GM18508 (cell line): Measurements from ENCODE around the gene TEX101.
"Not testable (repeated sequence)": the region's sequence is repeated elsewhere in the genome, so short reads cannot be mapped to it uniquely, and the experiment has no call there.

Experiments used
- ATAC-seq: cut with Tn5 transposase; IDR thresholded peaks from one replicate; pipeline ENCODE4 v1.9.1; 2021; ENCODE audit warnings: moderate number of reproducible peaks; ENCODE audit not compliant: insufficient read depth, unreplicated experiment

TEX101 gene

GRCh38 chr19:43414554-43414953 lies at the start of gene TEX101:
TEX101 (plus strand) TSS chr19:43414890; CDS start chr19:43415920, 1,030 bp downstream.
- no peak for ATAC-seq

- not testable (repeated sequence) for ATAC-seq
Measured at GRCh38 chr19:43365677-43366076, 49.0 kb upstream of the TEX101 start.

- ATAC-seq, result no peak
Measured at GRCh38 chr19:43367822-43368221, 46.9 kb upstream of the TEX101 start.

- not testable (repeated sequence) for ATAC-seq
Measured at GRCh38 chr19:43368897-43369296, 45.8 kb upstream of the TEX101 start.

- no peak for ATAC-seq
Measured at GRCh38 chr19:43371909-43372308, 42.8 kb upstream of the TEX101 start.

- ATAC-seq, result no peak
Measured at GRCh38 chr19:43372462-43372861, 42.2 kb upstream of the TEX101 start.

GRCh38 chr19:43377624-43378023 lies 37.1 kb upstream of the TEX101 start:
- ATAC-seq, result not testable (repeated sequence)

- ATAC-seq, result no peak
Measured at GRCh38 chr19:43380008-43380407, 34.7 kb upstream of the TEX101 start.

GRCh38 chr19:43380771-43381386 lies 33.8 kb upstream of the TEX101 start:
- ATAC-seq, result no peak

GRCh38 chr19:43382586-43383216 lies 32.0 kb upstream of the TEX101 start:
- ATAC-seq, result not testable (repeated sequence)

GRCh38 chr19:43383254-43383653 lies 31.4 kb upstream of the TEX101 start:
- ATAC-seq, result not testable (repeated sequence)

- not testable (repeated sequence) for ATAC-seq
Measured at GRCh38 chr19:43383759-43384158, 30.9 kb upstream of the TEX101 start.

- not testable (repeated sequence) for ATAC-seq
Measured at GRCh38 chr19:43390903-43391551, 23.7 kb upstream of the TEX101 start.

- not testable (repeated sequence) for ATAC-seq
Measured at GRCh38 chr19:43391552-43391935, 23.1 kb upstream of the TEX101 start.

GRCh38 chr19:43393501-43393900 lies 21.2 kb upstream of the TEX101 start:
- ATAC-seq, result not testable (repeated sequence)

- no peak for ATAC-seq
Measured at GRCh38 chr19:43395561-43395960, 19.1 kb upstream of the TEX101 start.

- ATAC-seq, result no peak
Measured at GRCh38 chr19:43406297-43406696, 8.4 kb upstream of the TEX101 start.

- ATAC-seq, result no peak
Measured at GRCh38 chr19:43407416-43408005, 7.2 kb upstream of the TEX101 start.

GRCh38 chr19:43408043-43408442 lies 6.6 kb upstream of the TEX101 start:
- no peak for ATAC-seq

- no peak for ATAC-seq
Measured at GRCh38 chr19:43409415-43409814, 5.3 kb upstream of the TEX101 start.

GRCh38 chr19:43412441-43412840 lies 2.2 kb upstream of the TEX101 start:
- no peak for ATAC-seq
